HAP-1 (cell line): ENCODE data around the gene MARVELD1.

Experiments used
- DNase-seq, 2 experiments: peaks; one replicate each; pipeline ENCODE4 v3.0.0-alpha.2; 2016 to 2020; ENCODE audit warnings: low spot score in 2 of 2
- H3K27me3 ChIP-seq: fragments of 250-450 bp; sonication (Bioruptor Pico); 2 replicates; pipeline ENCODE4 v1.5.1; 2020; ENCODE audit warnings: low read depth, mild to moderate bottlenecking, moderate library complexity
- H3K36me3 ChIP-seq: fragments of 250-450 bp; sonication (Bioruptor Pico); replicated peaks from 2 replicates; pipeline ENCODE4 v1.5.1; 2020; ENCODE audit warnings: mild to moderate bottlenecking
- H3K4me1 ChIP-seq: fragments of 250-450 bp; sonication (Bioruptor Pico); 2 replicates; pipeline ENCODE4 v1.5.1; 2020; ENCODE audit warnings: mild to moderate bottlenecking
- H3K4me3 ChIP-seq: fragments of 250-450 bp; sonication (Bioruptor Pico); 2 replicates; pipeline ENCODE4 v1.5.1; 2020; ENCODE audit warnings: mild to moderate bottlenecking, moderate library complexity
- H3K9me3 ChIP-seq: fragments of 250-450 bp; sonication (Bioruptor Pico); 2 replicates; pipeline ENCODE4 v1.5.1; 2020; ENCODE audit warnings: mild to moderate bottlenecking, moderate library complexity
- in situ Hi-C: fragments of 300-500 bp; cut with MboI; formaldehyde crosslinking; loops from 3 replicates; pipeline ENCODE4 v1.14.3; 2020; ENCODE audit warnings: low sequenced_read_pairs, inconsistent platforms, mixed read lengths

Gene MARVELD1

GRCh38 chr10:97761331-97761865 lies 47.9 kb downstream of the MARVELD1 start:
- H3K27me3 ChIP-seq = no peaks in the 10 kb centered on the region
- H3K36me3 ChIP-seq = peaks cover 39% of the 10 kb centered on the region
- no peaks in the 10 kb centered on the region for H3K9me3 ChIP-seq
- no peaks in the 10 kb centered on the region for H3K4me1 ChIP-seq
- no peak overlapping the region for H3K4me3 ChIP-seq
- in situ Hi-C loops = no loop called here
- no peak for DNase-seq

GRCh38 chr10:97762056-97762455 lies 48.5 kb downstream of the MARVELD1 start:
- H3K27me3 ChIP-seq = no peaks in the 10 kb centered on the region
- H3K4me3 ChIP-seq = no peak overlapping the region
- no peaks in the 10 kb centered on the region for H3K4me1 ChIP-seq
- in situ Hi-C loops = no loop called here
- H3K36me3 ChIP-seq = peaks cover 32% of the 10 kb centered on the region
- DNase-seq = no peak
- no peaks in the 10 kb centered on the region for H3K9me3 ChIP-seq

GRCh38 chr10:97762816-97763215 lies 49.3 kb downstream of the MARVELD1 start:
- no peaks in the 10 kb centered on the region for H3K9me3 ChIP-seq
- H3K36me3 ChIP-seq = peaks cover 26% of the 10 kb centered on the region
- no peak overlapping the region for H3K4me3 ChIP-seq
- DNase-seq = no peak
- in situ Hi-C loops = no loop called here
- no peaks in the 10 kb centered on the region for H3K27me3 ChIP-seq
- no peaks in the 10 kb centered on the region for H3K4me1 ChIP-seq

GRCh38 chr10:97763411-97763810 lies 49.9 kb downstream of the MARVELD1 start:
- no peak for DNase-seq
- Histone ChIP-seq H3K27me3 (no peaks in the 10 kb centered on the region), H3K9me3 (no peaks in the 10 kb centered on the region), H3K4me3 (no peak overlapping the region), H3K4me1 (no peaks in the 10 kb centered on the region), H3K36me3 (peaks cover 23% of the 10 kb centered on the region)
- in situ Hi-C loops = no loop called here

- H3K9me3 ChIP-seq = no peaks in the 10 kb centered on the region
- H3K36me3 ChIP-seq = peaks cover 20% of the 10 kb centered on the region
- no peaks in the 10 kb centered on the region for H3K4me1 ChIP-seq
- DNase-seq = no peak
- H3K4me3 ChIP-seq = no peak overlapping the region
- H3K27me3 ChIP-seq = no peaks in the 10 kb centered on the region
- in situ Hi-C loops = no loop called here
Observed at GRCh38 chr10:97763947-97764346, 50.4 kb downstream of the MARVELD1 start.

GRCh38 chr10:97764519-97764931 lies 51.0 kb downstream of the MARVELD1 start:
- no peak overlapping the region for H3K4me3 ChIP-seq
- in situ Hi-C loops = no loop called here
- peaks cover 4% of the 10 kb centered on the region; the same call in 1 of the 2 replicates for H3K27me3 ChIP-seq
- H3K9me3 ChIP-seq = no peaks in the 10 kb centered on the region
- no peak for DNase-seq
- peaks cover 14% of the 10 kb centered on the region for H3K36me3 ChIP-seq
- no peaks in the 10 kb centered on the region for H3K4me1 ChIP-seq

GRCh38 chr10:97765201-97765600 lies 51.7 kb downstream of the MARVELD1 start:
- Histone ChIP-seq H3K27me3 (peaks cover 11% of the 10 kb centered on the region), H3K4me1 (no peaks in the 10 kb centered on the region), H3K36me3 (peaks cover 7% of the 10 kb centered on the region), H3K4me3 (no peak overlapping the region), H3K9me3 (no peaks in the 10 kb centered on the region)
- no peak for DNase-seq
- in situ Hi-C loops = no loop called here

GRCh38 chr10:97766106-97766810 lies 52.7 kb downstream of the MARVELD1 start:
- Histone ChIP-seq H3K9me3 (no peaks in the 10 kb centered on the region), H3K36me3 (no peaks in the 10 kb centered on the region), H3K27me3 (peaks cover 22% of the 10 kb centered on the region), H3K4me1 (no peaks in the 10 kb centered on the region), H3K4me3 (no peak overlapping the region)
- no peak for DNase-seq
- in situ Hi-C loops = no loop called here

GRCh38 chr10:97766996-97767924 lies 53.7 kb downstream of the MARVELD1 start:
- Histone ChIP-seq H3K27me3 (peaks cover 29% of the 10 kb centered on the region), H3K9me3 (no peaks in the 10 kb centered on the region), H3K4me1 (no peaks in the 10 kb centered on the region), H3K4me3 (no peak overlapping the region), H3K36me3 (no peaks in the 10 kb centered on the region)
- no peak for DNase-seq
- in situ Hi-C loops = no loop called here
